ENCODE results near the gene TSPEAR.
"Not testable (repeated sequence)": the region's sequence is repeated elsewhere in the genome, so short reads cannot be mapped to it uniquely, and the experiment has no call there.

- not testable (repeated sequence) for TF ChIP-seq CTCF, POLR2A (IDR thresholded peaks at IDR 0.05)
These were observed 131.0 kb downstream of the TSPEAR start, which contains the start of gene KRTAP10-5 for GRCh38 chr21:44580231-44580821.
